GM23248 (cell line): ENCODE measurements around the gene PIGQ. TPM values are rescaled to one million over a fixed set of nuclear protein-coding genes. Genes with fewer than 3 reads are reported as not detected.

ENCODE experiments used
- DNase-seq: peaks from one replicate; pipeline ENCODE4 v3.0.0-alpha.2; 2015
- H2AFZ ChIP-seq: fragments of 200-600 bp; sonication (generic); 2 replicates; pipeline ENCODE4 v1.6.1; 2016; ENCODE audit warnings: antibody characterized with exemption
- H3F3A ChIP-seq: fragments of 200-600 bp; sonication (generic); 2 replicates; pipeline ENCODE4 v1.6.1; 2016; ENCODE audit warnings: mild to moderate bottlenecking, antibody characterized with exemption, mixed run types; ENCODE audit not compliant: insufficient read depth
- H3K27ac ChIP-seq: fragments of 200-600 bp; sonication (generic); 2 replicates; pipeline ENCODE4 v1.5.1; 2016; ENCODE audit warnings: mild to moderate bottlenecking
- H3K27me3 ChIP-seq: fragments of 200-600 bp; sonication (generic); replicated peaks from 2 replicates; pipeline ENCODE4 v1.6.1; 2016; ENCODE audit warnings: mild to moderate bottlenecking; ENCODE audit not compliant: insufficient read depth
- H3K36me3 ChIP-seq: fragments of 200-600 bp; sonication (generic); 2 replicates; pipeline ENCODE4 v1.6.1; 2016; ENCODE audit warnings: low read depth, mild to moderate bottlenecking
- H3K4me1 ChIP-seq: fragments of 200-600 bp; sonication (generic); 2 replicates; pipeline ENCODE4 v1.6.1; 2016; ENCODE audit warnings: mild to moderate bottlenecking; ENCODE audit not compliant: insufficient read depth
- H3K4me2 ChIP-seq: fragments of 200-600 bp; sonication (generic); one replicate; pipeline ENCODE4 v1.6.1; 2016; ENCODE audit warnings: mild to moderate bottlenecking; ENCODE audit not compliant: unreplicated experiment
- H3K4me3 ChIP-seq: fragments of 200-600 bp; sonication (generic); 2 replicates; pipeline ENCODE4 v1.5.1; 2016; ENCODE audit warnings: mild to moderate bottlenecking
- H3K79me2 ChIP-seq: fragments of 200-600 bp; sonication (generic); 2 replicates; pipeline ENCODE4 v1.6.1; 2016; ENCODE audit warnings: mild to moderate bottlenecking; ENCODE audit not compliant: insufficient read depth
- H3K9ac ChIP-seq: fragments of 200-600 bp; sonication (generic); 2 replicates; pipeline ENCODE4 v1.6.1; 2016; ENCODE audit warnings: mild to moderate bottlenecking
- H3K9me2 ChIP-seq: fragments of 200-600 bp; sonication (generic); 2 replicates; pipeline ENCODE4 v1.6.1; 2016; ENCODE audit warnings: mixed run types, mild to moderate bottlenecking, moderate library complexity; ENCODE audit not compliant: insufficient read depth
- H3K9me3 ChIP-seq: fragments of 200-600 bp; sonication (generic); one replicate; pipeline ENCODE4 v1.6.1; 2017; ENCODE audit warnings: low read depth
- H4K20me1 ChIP-seq: fragments of 200-600 bp; sonication (generic); 2 replicates; pipeline ENCODE4 v1.6.0; 2016; ENCODE audit not compliant: insufficient read depth
- EZH2 ChIP-seq: fragments of 200-600 bp; sonication (generic); IDR thresholded peaks from 2 replicates; pipeline ENCODE4 v1.6.1; 2018; ENCODE audit warnings: antibody characterized with exemption, mild to moderate bottlenecking; ENCODE audit not compliant: insufficient read depth, poor library complexity, severe bottlenecking
- EZH2phosphoT487 ChIP-seq: fragments of 200-600 bp; sonication (generic); IDR thresholded peaks from 2 replicates; pipeline ENCODE4 v1.6.1; 2018; ENCODE audit warnings: antibody characterized with exemption, moderate library complexity, mild to moderate bottlenecking, low read depth; ENCODE audit not compliant: insufficient read depth
- WGBS, 2 experiments: methylation state at CpG; one replicate each; pipeline ENCODE4 v1.1.6; 2015 to 2017; ENCODE audit warnings: low lambda C conversion rate in 2 of 2, low coverage in 1 of 2; ENCODE audit errors: missing lambda C conversion rate in 2 of 2; 5-methylcytosine and 5-hydroxymethylcytosine counted together
- in situ Hi-C: fragments of 300-500 bp; cut with MboI; formaldehyde crosslinking; loops from 2 replicates; pipeline ENCODE4 v1.15.0; 2020
- polyA plus RNA-seq: library from polyadenylated mRNA; unstranded; fragments of >200 nt; fragmentation: Nextera tagmentation; extraction: Ambion mirVana; gene quantifications from 2 replicates; pipeline ENCODE4 v1.2.1, GENCODE V29; 2016
- total RNA-seq: library from RNA; depleted of rRNA; stranded (reverse); fragments of >200 nt; shearing (Covaris generic); gene quantifications from 2 replicates; pipeline ENCODE4 v1.2.3, GENCODE V29; 2014

PIGQ gene
- total and polyA plus RNA-seq, 2 experiments from 2014 or later: 31.6 to 35.0 TPM

DNA sequence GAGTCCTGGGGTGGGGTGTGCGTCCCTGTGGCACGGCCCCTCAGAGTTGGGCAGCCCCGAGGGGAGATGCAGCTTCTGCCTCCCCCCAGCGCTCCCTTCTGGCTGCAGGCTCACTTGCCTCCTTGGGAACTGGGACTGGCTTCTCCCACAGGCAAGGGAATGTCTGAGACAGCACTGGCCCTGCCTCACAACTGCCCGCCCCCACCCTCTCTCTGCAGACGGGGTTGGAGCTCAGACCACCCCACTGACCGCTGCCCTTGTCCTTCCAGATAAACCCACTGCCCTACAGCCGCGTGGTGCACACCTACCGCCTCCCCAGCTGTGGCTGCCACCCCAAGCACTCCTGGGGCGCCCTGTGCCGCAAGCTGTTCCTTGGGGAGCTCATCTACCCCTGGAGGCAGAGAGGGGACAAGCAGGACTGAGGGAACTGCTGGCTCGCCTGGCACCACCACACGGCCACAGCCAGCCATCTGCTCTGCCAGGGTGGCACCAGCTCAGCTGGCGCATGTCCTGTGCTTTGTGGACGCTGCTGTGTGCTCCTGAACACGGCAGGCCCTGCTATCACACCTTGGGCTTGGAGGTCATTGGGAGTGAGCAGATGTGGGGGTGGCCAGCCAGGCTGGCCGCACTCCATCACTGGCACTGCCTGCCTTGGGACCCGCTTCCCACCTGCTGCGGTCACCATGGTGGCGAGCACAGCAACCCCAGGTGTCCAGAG is 13.0 kb downstream of the PIGQ start:
- Histone ChIP-seq H3K9ac (no peak overlapping the region), H3K4me3 (no peak overlapping the region), H2AFZ (no peak overlapping the region), H3K79me2 (peaks cover 6% of the 10 kb centered on the region), H3K27ac (no peak overlapping the region), H4K20me1 (no peaks in the 10 kb centered on the region), H3K9me3 (no peaks in the 10 kb centered on the region), H3F3A (no peaks in the 10 kb centered on the region; the same call in 1 of the 2 replicates), H3K9me2 (no peaks in the 10 kb centered on the region), H3K4me2 (no peak overlapping the region), H3K4me1 (0 out of 2 replicates have a peak, but pooled peaks cover 5% of the 10 kb centered on the region), H3K36me3 (no peaks in the 10 kb centered on the region), H3K27me3 (no peaks in the 10 kb centered on the region)
- in situ Hi-C loops: no loop called here
- DNase-seq: no peak
- TF ChIP-seq EZH2phosphoT487 (no peak), EZH2 (no peak)
- 91 to 95% methylated on average over 18 to 21 of the region's 21 CpGs for WGBS, 2 experiments

- H2AFZ ChIP-seq: no peak overlapping the region
- DNase-seq: no peak
Observed at GRCh38 chr16:583470-583814, 13.7 kb downstream of the PIGQ start.

GRCh38 chr16:583815-584591 is 14.2 kb downstream of the PIGQ start:
- Histone ChIP-seq H3K4me1 (0 out of 2 replicates have a peak, but pooled peaks cover 5% of the 10 kb centered on the region), H3K4me2 (no peak overlapping the region), H3K27me3 (no peaks in the 10 kb centered on the region), H3K4me3 (no peak overlapping the region), H3K27ac (no peak overlapping the region), H3K9me3 (no peaks in the 10 kb centered on the region), H3K36me3 (no peaks in the 10 kb centered on the region), H3F3A (no peaks in the 10 kb centered on the region; the same call in 1 of the 2 replicates), H2AFZ (no peak overlapping the region), H3K9ac (no peak overlapping the region), H3K9me2 (no peaks in the 10 kb centered on the region), H4K20me1 (no peaks in the 10 kb centered on the region), H3K79me2 (peaks cover 13% of the 10 kb centered on the region)
- TF ChIP-seq EZH2 (no peak), EZH2phosphoT487 (no peak)
- WGBS, 2 experiments: 51 to 56% methylated on average over 35 to 38 of the region's 38 CpGs
- in situ Hi-C loops: no loop called here
- DNase-seq: no peak

More at GRCh38 chr16:583470-583814, 13.7 kb downstream of the PIGQ start:
- Histone ChIP-seq H3K27ac (no peak overlapping the region), H3F3A (no peaks in the 10 kb centered on the region; the same call in 1 of the 2 replicates), H3K9ac (no peak overlapping the region), H3K9me2 (no peaks in the 10 kb centered on the region), H3K4me1 (0 out of 2 replicates have a peak, but pooled peaks cover 5% of the 10 kb centered on the region), H3K4me3 (no peak overlapping the region), H3K9me3 (no peaks in the 10 kb centered on the region), H3K79me2 (peaks cover 12% of the 10 kb centered on the region), H3K36me3 (no peaks in the 10 kb centered on the region), H3K27me3 (no peaks in the 10 kb centered on the region), H3K4me2 (no peak overlapping the region), H4K20me1 (no peaks in the 10 kb centered on the region)
- no peak for TF ChIP-seq EZH2
- TF ChIP-seq EZH2phosphoT487: no peak
- 63 to 66% methylated on average over 16 of the region's 16 CpGs for WGBS, 2 experiments
- in situ Hi-C loops: no loop called here

- no peaks in the 10 kb centered on the region for H4K20me1 ChIP-seq
- no peaks in the 10 kb centered on the region; the same call in 1 of the 2 replicates for H3F3A ChIP-seq
- no peak overlapping the region for H2AFZ ChIP-seq
- H3K4me1 ChIP-seq: 0 out of 2 replicates have a peak, but pooled peaks cover 5% of the 10 kb centered on the region
- H3K9me3 ChIP-seq: no peaks in the 10 kb centered on the region
- H3K27me3 ChIP-seq: no peaks in the 10 kb centered on the region
- H3K4me3 ChIP-seq: no peak overlapping the region
- H3K27ac ChIP-seq: no peak overlapping the region
- no peaks in the 10 kb centered on the region for H3K36me3 ChIP-seq
- in situ Hi-C loops: no loop called here
- H3K4me2 ChIP-seq: no peak overlapping the region
- TF ChIP-seq EZH2: no peak
- 18 to 24% methylated on average over 10 of the region's 10 CpGs for WGBS, 2 experiments
- H3K9ac ChIP-seq: no peak overlapping the region
- no peak for DNase-seq
- no peaks in the 10 kb centered on the region for H3K9me2 ChIP-seq
- peaks cover 16% of the 10 kb centered on the region for H3K79me2 ChIP-seq
Observed at GRCh38 chr16:585351-585750, 15.6 kb downstream of the PIGQ start.
